Gastroesophageal sphincter (tissue), 4 donors: ENCODE measurements around the gene RUSF1. TPM values are rescaled to one million over a fixed set of nuclear protein-coding genes. Genes with fewer than 3 reads are reported as not detected.

ENCODE experiments used
- ATAC-seq: fragments of 150-250 bp; one replicate; pipeline ENCODE4 v1.9.1; 2016; ENCODE audit warnings: mild to moderate bottlenecking, moderate library complexity
- H3K27ac ChIP-seq, 4 donors: fragments of 200-600 bp; sonication (generic) in 3 of 4; 1 replicate in 3 of 4; 2 replicates in 1 of 4; pipeline ENCODE4 v1.5.1; 2016 to 2019
- H3K27me3 ChIP-seq: fragments of 200-600 bp; sonication (generic); one replicate; pipeline ENCODE4 v1.5.1; 2019
- H3K36me3 ChIP-seq, 2 donors: fragments of 200-600 bp; sonication (generic); one replicate each; pipeline ENCODE4 v1.5.1; 2019; ENCODE audit warnings: control low read depth in 1 of 2
- H3K4me1 ChIP-seq, 3 donors: fragments of 200-600 bp; sonication (generic); 1 replicate in 2 of 3; 2 replicates in 1 of 3; pipeline ENCODE4 v1.5.1; 2016 to 2019; ENCODE audit warnings: control low read depth in 2 of 3
- H3K4me3 ChIP-seq, 2 donors: fragments of 200-600 bp; sonication (generic); one replicate each; pipeline ENCODE4 v1.5.1; 2019; ENCODE audit warnings: mild to moderate bottlenecking in 1 of 2, moderate library complexity in 1 of 2
- H3K9me3 ChIP-seq, 3 donors: fragments of 200-600 bp; sonication (generic); one replicate each; pipeline ENCODE4 v1.5.1; 2017 to 2019; ENCODE audit warnings: control low read depth in 2 of 3
- EP300 ChIP-seq: sonication (generic); formaldehyde crosslinking; IDR thresholded peaks from one replicate; pipeline ENCODE4 v1.6.1; 2017; ENCODE audit warnings: antibody characterized with exemption, mild to moderate bottlenecking
- POLR2A ChIP-seq, 2 donors: fragments of 450-650 bp; IDR thresholded peaks; one replicate each; pipeline ENCODE4 v1.6.1; 2017; ENCODE audit warnings: antibody characterized with exemption in 2 of 2, mild to moderate bottlenecking in 2 of 2, moderate library complexity in 1 of 2
- POLR2AphosphoS5 ChIP-seq: sonication (generic); formaldehyde crosslinking; IDR thresholded peaks from one replicate; pipeline ENCODE4 v1.6.1; 2017; ENCODE audit warnings: antibody characterized with exemption
- WGBS, 2 donors: methylation state at CpG; one replicate each; pipeline ENCODE4 v1.1.5; 2018; ENCODE audit warnings: low coverage in 1 of 2; 5-methylcytosine and 5-hydroxymethylcytosine counted together
- total RNA-seq, 4 donors: library from RNA; depleted of rRNA; stranded (reverse); fragments of >200 nt; gene quantifications; one replicate each; pipeline ENCODE4 v1.1.0, GENCODE V29; 2016
- TF ChIP-seq, protein P1 (sequence below), 4 experiments: fragments of 200-600 bp in 2 of 4; fragments of 450-650 bp in 2 of 4; sonication (generic) in 1 of 4; IDR thresholded peaks; one replicate each; pipeline ENCODE4 v1.5.1; 2017 to 2019; ENCODE audit warnings: antibody characterized with exemption in 4 of 4, mild to moderate bottlenecking in 2 of 4, moderate library complexity in 2 of 4

RUSF1 gene
- total RNA-seq, 4 donors from 2014 or later: 31.4 to 49.7 (median 43.3) TPM

DNA sequence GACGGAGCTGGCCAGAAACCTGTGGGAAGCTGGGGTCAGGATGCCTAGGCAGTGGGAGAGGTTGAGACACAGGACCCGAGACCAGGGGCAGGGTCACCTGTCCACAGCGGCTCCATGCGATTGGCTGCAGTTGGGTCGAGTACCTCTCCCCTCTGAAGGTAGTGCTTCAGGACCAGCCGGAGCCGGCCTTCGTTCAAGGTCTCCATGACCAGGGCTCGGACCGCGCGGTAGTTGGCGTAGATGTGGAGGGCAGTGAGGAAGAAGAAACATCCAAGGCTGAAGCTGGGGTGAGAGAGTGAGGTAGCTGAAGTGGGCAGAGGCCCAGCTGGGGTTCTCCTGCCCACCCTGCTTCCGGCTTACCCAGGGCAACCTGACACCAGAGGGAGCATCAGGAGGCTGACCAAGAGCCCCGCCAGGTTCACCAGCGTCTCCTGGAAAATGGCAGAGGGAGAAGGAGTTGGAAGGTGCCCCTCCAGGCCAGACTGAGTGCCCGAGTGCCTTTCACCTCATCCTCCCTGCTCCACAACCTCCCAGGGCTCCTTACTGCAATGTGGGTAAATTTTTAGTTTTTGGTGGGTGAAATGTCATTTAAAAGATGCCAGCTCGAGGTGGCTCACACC is 14.6 kb downstream of the RUSF1 start:
- Histone ChIP-seq H3K4me3 (no peak overlapping the region), H3K4me1 (peaks cover 0 to 5% (median 1%) of the 10 kb centered on the region in 3 donors), H3K27me3 (peaks cover 4% of the 10 kb centered on the region), H3K36me3 (peaks cover 0 to 90% of the 10 kb centered on the region in 2 donors), H3K27ac (no peak overlapping the region), H3K9me3 (no peaks in the 10 kb centered on the region)
- TF ChIP-seq, protein P1, sequence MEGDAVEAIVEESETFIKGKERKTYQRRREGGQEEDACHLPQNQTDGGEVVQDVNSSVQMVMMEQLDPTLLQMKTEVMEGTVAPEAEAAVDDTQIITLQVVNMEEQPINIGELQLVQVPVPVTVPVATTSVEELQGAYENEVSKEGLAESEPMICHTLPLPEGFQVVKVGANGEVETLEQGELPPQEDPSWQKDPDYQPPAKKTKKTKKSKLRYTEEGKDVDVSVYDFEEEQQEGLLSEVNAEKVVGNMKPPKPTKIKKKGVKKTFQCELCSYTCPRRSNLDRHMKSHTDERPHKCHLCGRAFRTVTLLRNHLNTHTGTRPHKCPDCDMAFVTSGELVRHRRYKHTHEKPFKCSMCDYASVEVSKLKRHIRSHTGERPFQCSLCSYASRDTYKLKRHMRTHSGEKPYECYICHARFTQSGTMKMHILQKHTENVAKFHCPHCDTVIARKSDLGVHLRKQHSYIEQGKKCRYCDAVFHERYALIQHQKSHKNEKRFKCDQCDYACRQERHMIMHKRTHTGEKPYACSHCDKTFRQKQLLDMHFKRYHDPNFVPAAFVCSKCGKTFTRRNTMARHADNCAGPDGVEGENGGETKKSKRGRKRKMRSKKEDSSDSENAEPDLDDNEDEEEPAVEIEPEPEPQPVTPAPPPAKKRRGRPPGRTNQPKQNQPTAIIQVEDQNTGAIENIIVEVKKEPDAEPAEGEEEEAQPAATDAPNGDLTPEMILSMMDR (IDR thresholded peaks at IDR 0.05): no peak
- ATAC-seq: no peak
- WGBS, 2 donors: 83 to 90% methylated on average over 1 to 5 of the region's 18 CpGs

DNA sequence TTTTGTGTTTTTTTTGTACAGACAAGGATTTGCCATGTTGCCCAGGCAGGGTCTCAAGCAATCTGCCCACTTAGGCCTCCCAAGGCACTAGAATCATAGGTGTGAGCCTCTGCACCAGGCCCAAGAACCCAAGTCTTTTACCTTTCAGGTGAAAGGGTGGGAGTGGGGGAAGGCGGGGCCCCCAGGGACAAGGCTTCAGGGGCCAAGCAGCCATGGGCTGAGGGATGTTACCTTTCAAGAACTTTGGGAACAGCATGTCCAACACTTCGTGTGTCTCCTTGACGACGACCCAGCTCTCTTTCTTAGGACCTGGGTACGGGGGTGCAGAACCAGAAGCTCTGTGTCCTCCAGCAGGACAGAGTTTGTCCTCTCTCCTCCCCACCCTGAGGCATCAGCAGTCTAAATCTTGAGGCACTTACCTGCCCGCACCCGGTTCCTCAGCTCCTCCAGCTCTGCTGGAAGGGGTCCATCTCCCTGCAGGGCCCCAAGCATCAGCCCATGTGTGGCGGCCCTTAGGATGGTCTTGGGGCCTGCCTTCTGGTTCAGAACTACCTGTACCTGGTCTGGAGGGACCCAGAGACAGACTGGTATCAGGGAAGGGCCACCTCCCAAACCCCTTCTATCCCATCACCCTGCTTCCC is 16.3 kb downstream of the RUSF1 start:
- Histone ChIP-seq H3K9me3 (no peaks in the 10 kb centered on the region), H3K4me3 (no peak overlapping the region), H3K36me3 (peaks cover 0 to 73% of the 10 kb centered on the region in 2 donors), H3K4me1 (peaks cover 0 to 22% (median 18%) of the 10 kb centered on the region in 3 donors), H3K27me3 (peaks cover 21% of the 10 kb centered on the region), H3K27ac (no peak overlapping the region)
- ATAC-seq: no peak
- no CpG with 5 or more reads among the region's 8 CpGs for WGBS, 2 donors
- TF ChIP-seq POLR2AphosphoS5 (no peak), POLR2A (IDR thresholded peaks at IDR 0.05) (no peak), EP300 (no peak)
- TF ChIP-seq, protein P1 (IDR thresholded peaks at IDR 0.05): no peak

DNA sequence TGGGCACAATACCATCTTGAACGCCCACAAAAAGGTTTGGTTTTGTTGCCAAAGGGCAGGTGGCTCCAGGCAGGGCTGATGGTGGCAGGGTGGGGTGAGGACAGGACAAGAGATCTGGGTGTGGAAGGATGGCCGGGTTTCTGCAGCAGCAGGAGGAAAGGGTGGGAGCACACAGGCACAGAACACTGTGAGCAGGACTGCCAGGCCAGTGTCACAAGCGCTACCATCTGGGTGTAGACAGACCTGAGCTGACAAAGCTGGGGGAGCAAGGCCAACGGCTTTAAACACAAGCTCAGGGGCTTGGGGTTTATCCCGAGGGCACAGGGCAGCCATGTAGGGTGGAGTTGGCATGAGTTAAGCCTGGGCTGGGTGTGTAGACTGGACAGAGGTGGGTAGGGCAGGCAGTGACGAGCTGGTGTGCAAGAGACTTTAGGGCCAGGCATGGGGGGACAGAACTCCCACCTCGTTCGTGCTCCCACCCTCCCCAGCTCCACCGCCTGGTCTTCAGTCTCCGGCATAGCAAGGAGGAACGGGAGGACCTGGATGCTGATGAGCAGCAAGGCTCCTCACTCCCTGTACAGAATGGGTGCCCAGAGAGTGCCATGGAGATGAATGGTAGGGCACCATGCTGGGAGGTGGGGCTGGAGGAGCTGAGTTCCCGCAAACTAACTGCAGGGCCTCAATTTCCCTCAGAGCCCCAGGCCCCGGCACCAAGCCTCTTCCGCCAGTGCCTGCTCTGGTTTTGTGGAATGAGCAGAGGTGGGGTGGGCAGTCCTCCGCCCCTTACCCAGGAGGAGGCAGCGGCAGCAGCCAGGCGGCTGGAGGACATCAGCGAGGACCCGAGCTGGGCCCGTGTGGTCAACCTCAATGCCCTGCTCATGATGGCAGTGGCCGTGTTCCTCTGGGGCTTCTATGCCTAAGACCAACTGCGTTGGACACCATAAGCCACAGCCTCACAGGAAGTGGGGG is 18.3 kb downstream of the RUSF1 start:
- Histone ChIP-seq H3K4me3 (no peak overlapping the region), H3K4me1 (peaks cover 0 to 25% (median 19%) of the 10 kb centered on the region in 3 donors), H3K27ac (no peak overlapping the region), H3K27me3 (peaks cover 40% of the 10 kb centered on the region), H3K9me3 (no peaks in the 10 kb centered on the region), H3K36me3 (peaks cover 0 to 53% of the 10 kb centered on the region in 2 donors)
- TF ChIP-seq POLR2A (IDR thresholded peaks at IDR 0.05): peak in 1 of 2 donors; percentile 7
- TF ChIP-seq, protein P1 (IDR thresholded peaks at IDR 0.05): no peak
- no peak for ATAC-seq
- WGBS, 2 donors: 77 to 80% methylated on average over 2 to 5 of the region's 22 CpGs

DNA sequence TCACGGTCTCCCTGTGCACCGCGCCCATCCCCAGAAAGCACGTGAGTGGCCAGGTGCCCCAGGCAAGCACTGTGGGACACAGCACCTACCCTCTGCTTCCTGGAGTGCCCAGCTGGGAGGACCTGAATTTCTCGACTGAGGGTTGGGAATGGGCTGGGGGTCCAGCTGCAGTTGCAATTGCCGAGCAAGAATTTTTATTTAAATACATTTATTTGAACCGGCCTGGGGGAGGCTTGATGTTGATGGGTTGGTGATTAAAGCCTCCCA is 19.0 kb downstream of the RUSF1 start:
- peaks cover 0 to 25% (median 19%) of the 10 kb centered on the region in 3 donors for H3K4me1 ChIP-seq
- H3K36me3 ChIP-seq: peaks cover 0 to 46% of the 10 kb centered on the region in 2 donors
- no peak overlapping the region for H3K27ac ChIP-seq
- ATAC-seq: no peak
- TF ChIP-seq EP300 (no peak), POLR2A (IDR thresholded peaks at IDR 0.05) (no peak), POLR2AphosphoS5 (no peak)
- TF ChIP-seq, protein P1 (IDR thresholded peaks at IDR 0.05): no peak
- peaks cover 44% of the 10 kb centered on the region for H3K27me3 ChIP-seq
- WGBS, 2 donors: 67% methylated on average over 1 of the region's 7 CpGs; no CpG with 5 or more reads in 1 of the 2 donors
- no peaks in the 10 kb centered on the region for H3K9me3 ChIP-seq
- H3K4me3 ChIP-seq: no peak overlapping the region
